GM12801 (cell line): Measurements from ENCODE around the gene ABI1.

Source experiments
- TF ChIP-seq, protein P1 (sequence below): IDR thresholded peaks from one replicate; pipeline ENCODE4 v1.5.1; 2011; ENCODE audit warnings: control low read depth; ENCODE audit not compliant: insufficient read length; ENCODE audit errors: extremely low read depth

Gene ABI1

DNA sequence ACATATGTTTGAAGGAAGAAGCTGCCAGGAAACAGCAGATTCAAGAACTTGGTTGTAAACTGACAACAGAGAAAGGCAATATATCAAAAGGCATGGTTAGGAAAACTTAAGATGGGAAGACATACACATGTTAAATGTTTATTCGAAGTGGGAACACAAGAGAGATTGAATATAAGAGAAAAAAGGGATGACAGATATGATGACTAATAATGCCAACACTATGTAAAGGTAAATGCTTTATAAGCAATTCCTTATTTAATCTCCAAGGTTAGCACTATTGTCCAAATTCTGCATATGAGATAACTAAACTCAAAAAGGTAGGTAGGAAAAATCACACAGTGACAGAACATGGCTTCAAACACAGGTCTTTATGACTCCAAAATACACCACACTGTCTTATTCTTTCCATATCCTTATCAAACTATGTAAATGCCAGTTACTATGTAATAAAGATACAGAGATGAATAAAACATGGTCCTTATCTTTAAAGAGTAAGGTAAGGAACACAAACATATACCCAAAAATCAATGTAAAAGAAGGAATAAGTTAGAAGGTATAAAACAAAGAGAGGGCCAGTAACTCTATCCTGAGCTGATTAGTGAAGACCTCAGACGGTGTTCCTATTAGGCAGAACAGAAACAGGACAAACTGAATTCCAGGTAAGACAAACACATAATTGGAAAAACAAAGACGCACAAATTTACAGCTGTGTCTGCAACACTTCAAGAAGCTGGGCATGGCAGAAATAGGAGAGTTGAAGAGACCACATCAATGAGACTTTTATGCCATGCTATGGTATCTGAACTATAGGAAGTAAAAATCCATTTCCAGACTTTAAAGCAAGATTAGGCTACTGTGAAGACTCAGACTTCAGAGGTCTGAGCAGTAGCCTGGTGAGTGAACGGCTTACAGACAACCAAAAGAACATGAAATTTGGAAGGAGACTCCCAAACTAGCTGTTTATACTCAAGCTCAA lies 56.1 kb downstream of the ABI1 start:
- TF ChIP-seq, protein P1, sequence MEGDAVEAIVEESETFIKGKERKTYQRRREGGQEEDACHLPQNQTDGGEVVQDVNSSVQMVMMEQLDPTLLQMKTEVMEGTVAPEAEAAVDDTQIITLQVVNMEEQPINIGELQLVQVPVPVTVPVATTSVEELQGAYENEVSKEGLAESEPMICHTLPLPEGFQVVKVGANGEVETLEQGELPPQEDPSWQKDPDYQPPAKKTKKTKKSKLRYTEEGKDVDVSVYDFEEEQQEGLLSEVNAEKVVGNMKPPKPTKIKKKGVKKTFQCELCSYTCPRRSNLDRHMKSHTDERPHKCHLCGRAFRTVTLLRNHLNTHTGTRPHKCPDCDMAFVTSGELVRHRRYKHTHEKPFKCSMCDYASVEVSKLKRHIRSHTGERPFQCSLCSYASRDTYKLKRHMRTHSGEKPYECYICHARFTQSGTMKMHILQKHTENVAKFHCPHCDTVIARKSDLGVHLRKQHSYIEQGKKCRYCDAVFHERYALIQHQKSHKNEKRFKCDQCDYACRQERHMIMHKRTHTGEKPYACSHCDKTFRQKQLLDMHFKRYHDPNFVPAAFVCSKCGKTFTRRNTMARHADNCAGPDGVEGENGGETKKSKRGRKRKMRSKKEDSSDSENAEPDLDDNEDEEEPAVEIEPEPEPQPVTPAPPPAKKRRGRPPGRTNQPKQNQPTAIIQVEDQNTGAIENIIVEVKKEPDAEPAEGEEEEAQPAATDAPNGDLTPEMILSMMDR, result no peak

DNA sequence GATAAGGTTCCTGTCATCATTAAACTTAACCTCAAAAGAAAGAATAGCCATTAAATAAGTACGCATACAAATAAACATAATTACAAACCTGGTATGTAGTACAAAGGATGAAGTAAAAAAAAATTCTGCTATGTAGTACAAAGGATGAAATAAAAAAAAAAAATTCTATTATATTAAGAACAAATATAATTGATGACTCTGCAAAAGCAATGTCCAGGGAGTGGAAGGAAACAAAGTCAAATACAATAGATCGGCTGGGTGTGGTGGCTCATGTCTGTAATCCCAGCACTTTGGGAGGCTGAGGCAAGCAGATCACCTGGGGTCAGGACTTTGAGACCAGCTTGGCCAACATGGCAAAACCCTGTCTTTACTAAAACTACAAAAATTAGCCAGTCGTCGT lies 56.9 kb downstream of the ABI1 start:
- TF ChIP-seq, protein P1, result no peak

DNA sequence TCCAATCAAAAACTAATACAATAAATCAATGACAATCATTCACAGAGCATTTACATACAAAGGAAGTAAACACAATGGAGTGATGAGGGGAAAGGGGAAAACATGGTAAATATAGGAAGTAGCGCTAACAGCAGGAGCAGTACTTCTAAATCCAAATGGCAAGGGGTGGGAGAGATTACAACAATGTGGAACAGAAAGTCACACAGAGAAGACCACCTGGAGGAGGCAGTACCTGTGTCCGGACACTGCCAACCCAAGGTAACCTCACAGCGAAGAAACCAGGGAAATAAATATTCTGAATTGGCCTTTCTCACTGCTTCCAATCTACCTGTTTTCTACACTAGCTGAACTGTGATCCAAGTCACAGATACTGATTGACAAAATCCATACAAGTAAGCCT lies 58.2 kb downstream of the ABI1 start:
- TF ChIP-seq, protein P1, result no peak

DNA sequence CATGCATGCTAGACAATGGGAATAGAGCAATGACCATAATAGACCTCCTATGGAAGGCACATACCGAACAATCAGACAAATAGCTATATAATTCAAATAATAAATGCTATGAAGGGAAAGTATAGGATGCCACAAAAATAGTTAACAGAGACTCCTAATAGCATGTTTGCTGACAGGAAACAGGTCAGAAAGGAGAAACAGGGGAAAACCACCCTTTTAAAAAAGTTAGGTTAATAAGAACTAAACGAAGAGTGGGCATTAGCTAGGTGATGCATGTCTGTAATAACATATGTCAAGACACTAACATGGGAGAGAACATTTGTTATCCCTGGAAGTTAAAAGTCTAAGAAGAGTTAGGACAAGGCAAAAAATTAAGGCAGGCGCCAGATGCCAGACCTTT lies 58.9 kb downstream of the ABI1 start:
- TF ChIP-seq, protein P1, result no peak

DNA sequence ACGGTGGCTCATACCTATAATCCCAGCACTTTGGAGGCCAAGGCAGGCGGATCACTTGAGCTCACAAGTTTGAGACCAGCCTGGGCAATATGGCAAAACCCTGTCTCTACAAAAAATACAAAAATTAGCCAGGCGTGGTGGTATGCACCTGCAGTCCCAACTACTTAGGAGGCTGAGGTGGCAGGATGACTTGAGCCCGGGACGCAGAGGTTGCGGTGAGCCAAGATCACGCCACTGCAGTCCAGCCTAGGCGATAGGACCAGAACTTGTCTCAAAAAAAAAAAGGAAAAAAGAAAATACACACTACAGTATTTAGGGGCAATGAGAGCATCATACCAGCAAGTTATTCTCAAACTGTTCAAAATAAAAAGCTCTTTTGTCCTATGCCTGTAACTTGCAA lies 59.5 kb downstream of the ABI1 start:
- TF ChIP-seq, protein P1, result no peak

DNA sequence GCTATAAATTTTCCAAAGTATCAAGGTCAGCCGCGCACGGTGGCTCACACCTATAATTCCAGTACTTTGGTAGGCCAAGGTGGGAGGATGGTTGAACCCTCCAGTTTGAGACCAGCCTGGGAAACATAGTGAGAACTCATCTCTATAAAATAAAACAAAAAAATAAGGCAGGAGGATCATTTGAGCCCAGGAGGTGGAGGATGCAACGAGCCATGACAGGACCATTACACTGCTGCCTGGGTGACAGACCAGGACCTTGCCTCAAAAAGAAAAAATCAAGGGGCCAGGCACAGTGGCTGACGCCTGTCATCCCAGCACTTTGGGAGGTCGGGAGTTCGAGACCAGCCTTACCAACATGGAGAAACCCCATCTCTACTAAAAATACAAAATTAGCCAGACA lies 60.3 kb downstream of the ABI1 start:
- TF ChIP-seq, protein P1, result no peak

DNA sequence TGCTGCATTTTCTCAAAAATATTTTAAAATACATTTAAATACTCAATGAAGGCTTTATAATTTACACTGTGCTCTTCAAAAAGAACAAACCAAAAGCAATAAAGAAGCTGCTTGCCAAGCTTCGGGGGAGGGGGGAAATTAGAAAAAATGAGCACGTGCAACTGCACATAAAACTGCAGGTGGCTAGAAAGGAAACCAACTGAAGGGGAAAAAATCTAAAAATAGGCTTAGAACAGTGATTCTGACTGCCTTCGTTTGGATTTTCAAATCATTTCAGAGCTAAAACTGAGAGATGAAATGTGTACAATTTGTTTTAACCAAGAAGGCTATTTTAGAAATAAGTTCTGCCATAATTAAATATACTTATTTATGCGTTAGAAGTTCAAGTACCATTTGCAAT lies 61.4 kb downstream of the ABI1 start:
- TF ChIP-seq, protein P1, result no peak
